ENCODE results near the gene GRIA2.

The GRIA2 gene

GRCh38 chr4:157294575-157294974 is 74.0 kb downstream of the GRIA2 start:
- H3K4me1 ChIP-seq (ENCODE audit: insufficient read depth, low read length, severe bottlenecking) = no peaks in the 10 kb centered on the region
- H3K27ac ChIP-seq (ENCODE audit: low read depth, low read length, poor library complexity, severe bottlenecking) = no peak overlapping the region
- TF ChIP-seq CTCF (IDR thresholded peaks at IDR 0.05; ENCODE audit: low read length) (no peak), EZH2 (IDR thresholded peaks at IDR 0.05; ENCODE audit: borderline replicate concordance, low read length) (no peak)
- H3K36me3 ChIP-seq (ENCODE audit: insufficient read depth, low read length) = no peaks in the 10 kb centered on the region
- H3K9me2 ChIP-seq (ENCODE audit: low read depth, low read length) = no peaks in the 10 kb centered on the region
- H3K79me2 ChIP-seq (ENCODE audit: insufficient read depth, low read length) = no peaks in the 10 kb centered on the region
- H3K4me3 ChIP-seq (ENCODE audit: low read depth, low read length, poor library complexity, severe bottlenecking) = no peak overlapping the region
- no peaks in the 10 kb centered on the region for H3K27me3 ChIP-seq (ENCODE audit: insufficient read depth, low read length)
- H3K9ac ChIP-seq (ENCODE audit: low read length) = no peak overlapping the region
- H2AFZ ChIP-seq (ENCODE audit: low read length) = no peak overlapping the region
- no peaks in the 10 kb centered on the region for H3K9me3 ChIP-seq (ENCODE audit: low read length)
- H3F3A ChIP-seq (ENCODE audit: insufficient read depth, low read length) = no peaks in the 10 kb centered on the region
- no peaks in the 10 kb centered on the region for H4K20me1 ChIP-seq (ENCODE audit: insufficient read depth, low read length)
- H3K4me2 ChIP-seq (ENCODE audit: low read length) = no peak overlapping the region

- H3K27me3 ChIP-seq (ENCODE audit: insufficient read depth, low read length) = no peaks in the 10 kb centered on the region
- H3K36me3 ChIP-seq (ENCODE audit: insufficient read depth, low read length) = no peaks in the 10 kb centered on the region
- no peak overlapping the region for H3K4me2 ChIP-seq (ENCODE audit: low read length)
- H3K9me2 ChIP-seq (ENCODE audit: low read depth, low read length) = no peaks in the 10 kb centered on the region
- H2AFZ ChIP-seq (ENCODE audit: low read length) = no peak overlapping the region
- H3K4me3 ChIP-seq (ENCODE audit: low read depth, low read length, poor library complexity, severe bottlenecking) = no peak overlapping the region
- no peak overlapping the region for H3K9ac ChIP-seq (ENCODE audit: low read length)
- H3K4me1 ChIP-seq (ENCODE audit: insufficient read depth, low read length, severe bottlenecking) = no peaks in the 10 kb centered on the region
- no peaks in the 10 kb centered on the region for H4K20me1 ChIP-seq (ENCODE audit: insufficient read depth, low read length)
- no peak overlapping the region for H3K27ac ChIP-seq (ENCODE audit: low read depth, low read length, poor library complexity, severe bottlenecking)
- TF ChIP-seq CTCF (IDR thresholded peaks at IDR 0.05; ENCODE audit: low read length) (no peak), EZH2 (IDR thresholded peaks at IDR 0.05; ENCODE audit: borderline replicate concordance, low read length) (no peak)
- H3K9me3 ChIP-seq (ENCODE audit: low read length) = no peaks in the 10 kb centered on the region
- H3F3A ChIP-seq (ENCODE audit: insufficient read depth, low read length) = no peaks in the 10 kb centered on the region
- no peaks in the 10 kb centered on the region for H3K79me2 ChIP-seq (ENCODE audit: insufficient read depth, low read length)
These were observed 80.2 kb downstream of the GRIA2 start for GRCh38 chr4:157300701-157301100.

GRCh38 chr4:157303471-157303960 is 83.0 kb downstream of the GRIA2 start:
- no peaks in the 10 kb centered on the region for H3K36me3 ChIP-seq (ENCODE audit: insufficient read depth, low read length)
- H2AFZ ChIP-seq (ENCODE audit: low read length) = no peak overlapping the region
- H3K9me2 ChIP-seq (ENCODE audit: low read depth, low read length) = no peaks in the 10 kb centered on the region
- H3K27ac ChIP-seq (ENCODE audit: low read depth, low read length, poor library complexity, severe bottlenecking) = no peak overlapping the region
- H3K27me3 ChIP-seq (ENCODE audit: insufficient read depth, low read length) = no peaks in the 10 kb centered on the region
- H3F3A ChIP-seq (ENCODE audit: insufficient read depth, low read length) = no peaks in the 10 kb centered on the region
- no peaks in the 10 kb centered on the region for H3K9me3 ChIP-seq (ENCODE audit: low read length)
- no peaks in the 10 kb centered on the region for H3K4me1 ChIP-seq (ENCODE audit: insufficient read depth, low read length, severe bottlenecking)
- H3K4me3 ChIP-seq (ENCODE audit: low read depth, low read length, poor library complexity, severe bottlenecking) = no peak overlapping the region
- H3K79me2 ChIP-seq (ENCODE audit: insufficient read depth, low read length) = no peaks in the 10 kb centered on the region
- no peaks in the 10 kb centered on the region for H4K20me1 ChIP-seq (ENCODE audit: insufficient read depth, low read length)
- H3K4me2 ChIP-seq (ENCODE audit: low read length) = no peak overlapping the region
- H3K9ac ChIP-seq (ENCODE audit: low read length) = no peak overlapping the region
- no peak for TF ChIP-seq CTCF (IDR thresholded peaks at IDR 0.05; ENCODE audit: low read length)
- TF ChIP-seq EZH2 (IDR thresholded peaks at IDR 0.05; ENCODE audit: borderline replicate concordance, low read length) = no peak

Measured in OCI-LY1 (cell line).